MM.1S (cell line): Measurements from ENCODE around the gene SRC.

Source experiments
- CTCF ChIP-seq: fragments of 300-600 bp; sonication (generic); IDR thresholded peaks from 2 replicates; pipeline ENCODE4 v1.5.1; 2016; ENCODE audit warnings: antibody characterized with exemption, low read length, mixed read lengths
- EZH2 ChIP-seq: fragments of 300-600 bp; sonication (generic); optimal IDR thresholded peaks from 2 replicates; pipeline ENCODE3; 2017; ENCODE audit warnings: low read depth, mild to moderate bottlenecking, antibody characterized with exemption, low read length, mixed read lengths
- EZH2phosphoT487 ChIP-seq: fragments of 300-600 bp; sonication (generic); IDR thresholded peaks from 2 replicates; pipeline ENCODE4 v1.6.1; 2018; ENCODE audit warnings: antibody characterized with exemption, low read length

GRCh38 chr20:37384683-37385174, 38.8 kb downstream of the SRC start:
- TF ChIP-seq CTCF (peak; percentile 81), EZH2phosphoT487 (no peak), EZH2 (no peak)
